HEK293 (cell line): ENCODE data around the gene MMP11.

ENCODE experiments used
- BCL11A ChIP-seq: fragments of 450-650 bp; formaldehyde crosslinking; IDR thresholded peaks from 2 replicates; pipeline ENCODE4 v1.5.1; 2016; ENCODE audit warnings: low read depth, missing biosample characterization, missing genetic modification characterization
- BCL11B ChIP-seq: fragments of 450-650 bp; formaldehyde crosslinking; IDR thresholded peaks from 2 replicates; pipeline ENCODE4 v1.5.1; 2016; ENCODE audit warnings: low read depth, missing biosample characterization, missing genetic modification characterization
- KLF10 ChIP-seq: fragments of 450-650 bp; IDR thresholded peaks from 2 replicates; pipeline ENCODE4 v1.5.1; 2018; ENCODE audit warnings: missing biosample characterization, mild to moderate bottlenecking, missing genetic modification characterization
- KLF7 ChIP-seq: fragments of 450-650 bp; formaldehyde crosslinking; IDR thresholded peaks from 2 replicates; pipeline ENCODE4 v1.5.1; 2016; ENCODE audit warnings: missing biosample characterization, missing genetic modification characterization, borderline replicate concordance
- PATZ1 ChIP-seq: fragments of 450-650 bp; formaldehyde crosslinking; IDR thresholded peaks from 2 replicates; pipeline ENCODE4 v1.5.1; 2016; ENCODE audit warnings: missing biosample characterization, missing genetic modification characterization
- PRDM4 ChIP-seq: fragments of 450-650 bp; formaldehyde crosslinking; IDR thresholded peaks from 2 replicates; pipeline ENCODE4 v1.5.1; 2017; ENCODE audit warnings: missing biosample characterization, missing genetic modification characterization
- SCRT1 ChIP-seq: fragments of 450-650 bp; formaldehyde crosslinking; IDR thresholded peaks from 2 replicates; pipeline ENCODE4 v1.5.1; 2016; ENCODE audit warnings: missing biosample characterization, missing genetic modification characterization, borderline replicate concordance
- TCF7L2 ChIP-seq: IDR thresholded peaks from 2 replicates; pipeline ENCODE4 v1.6.1; 2011; ENCODE audit warnings: low read depth, mild to moderate bottlenecking, inconsistent platforms, low read length, moderate library complexity, borderline replicate concordance
- ZBTB21 ChIP-seq: fragments of 450-650 bp; formaldehyde crosslinking; IDR thresholded peaks from 2 replicates; pipeline ENCODE4 v1.5.1; 2017; ENCODE audit warnings: missing biosample characterization, missing genetic modification characterization
- ZBTB6 ChIP-seq: fragments of 450-650 bp; formaldehyde crosslinking; IDR thresholded peaks from 2 replicates; pipeline ENCODE4 v1.5.1; 2017; ENCODE audit warnings: missing biosample characterization, missing genetic modification characterization
- ZIC2 ChIP-seq: fragments of 450-650 bp; formaldehyde crosslinking; IDR thresholded peaks from 2 replicates; pipeline ENCODE4 v1.5.1; 2016; ENCODE audit warnings: missing biosample characterization, missing genetic modification characterization
- ZNF121 ChIP-seq: fragments of 450-650 bp; formaldehyde crosslinking; IDR thresholded peaks from 2 replicates; pipeline ENCODE4 v1.5.1; 2016; ENCODE audit warnings: missing biosample characterization, missing genetic modification characterization
- ZNF133 ChIP-seq: fragments of 450-650 bp; formaldehyde crosslinking; IDR thresholded peaks from 2 replicates; pipeline ENCODE4 v1.5.1; 2016; ENCODE audit warnings: missing biosample characterization, missing genetic modification characterization
- ZNF174 ChIP-seq: fragments of 450-650 bp; formaldehyde crosslinking; IDR thresholded peaks from 2 replicates; pipeline ENCODE4 v1.5.0; 2017; ENCODE audit warnings: missing biosample characterization, mild to moderate bottlenecking, missing genetic modification characterization
- ZNF19 ChIP-seq: fragments of 450-650 bp; formaldehyde crosslinking; IDR thresholded peaks from 2 replicates; pipeline ENCODE4; 2016; ENCODE audit warnings: missing biosample characterization, missing genetic modification characterization, low read depth
- ZNF214 ChIP-seq: fragments of 450-650 bp; formaldehyde crosslinking; IDR thresholded peaks from 2 replicates; pipeline ENCODE4 v1.5.1; 2017; ENCODE audit warnings: missing biosample characterization, mild to moderate bottlenecking, missing genetic modification characterization, borderline replicate concordance
- ZNF302 ChIP-seq: fragments of 450-650 bp; formaldehyde crosslinking; IDR thresholded peaks from 2 replicates; pipeline ENCODE4 v1.5.1; 2016; ENCODE audit warnings: missing biosample characterization, missing genetic modification characterization, low read depth
- ZNF354C ChIP-seq: fragments of 450-650 bp; formaldehyde crosslinking; IDR thresholded peaks from 2 replicates; pipeline ENCODE4 v1.5.1; 2016; ENCODE audit warnings: missing biosample characterization, missing genetic modification characterization, low read depth, borderline replicate concordance
- ZNF366 ChIP-seq: fragments of 450-650 bp; formaldehyde crosslinking; conservative IDR thresholded peaks from 2 replicates; pipeline ENCODE4 v1.5.1; 2016; ENCODE audit warnings: missing biosample characterization, missing genetic modification characterization
- ZNF530 ChIP-seq: fragments of 450-650 bp; formaldehyde crosslinking; IDR thresholded peaks from 2 replicates; pipeline ENCODE4 v1.5.1; 2016; ENCODE audit warnings: low read depth, missing biosample characterization, missing genetic modification characterization
- ZNF555 ChIP-seq: fragments of 450-650 bp; formaldehyde crosslinking; conservative IDR thresholded peaks from 2 replicates; pipeline ENCODE4 v1.5.1; 2017; ENCODE audit warnings: missing biosample characterization, mild to moderate bottlenecking, missing genetic modification characterization, inconsistent platforms
- ZNF558 ChIP-seq: fragments of 450-650 bp; formaldehyde crosslinking; IDR thresholded peaks from 2 replicates; pipeline ENCODE4 v1.5.1; 2016; ENCODE audit warnings: missing biosample characterization, missing genetic modification characterization
- ZNF560 ChIP-seq: fragments of 450-650 bp; formaldehyde crosslinking; IDR thresholded peaks from 2 replicates; pipeline ENCODE4 v1.5.1; 2017; ENCODE audit warnings: missing biosample characterization, missing genetic modification characterization, borderline replicate concordance
- ZNF571 ChIP-seq: fragments of 450-650 bp; formaldehyde crosslinking; IDR thresholded peaks from 2 replicates; pipeline ENCODE4 v1.5.0; 2017; ENCODE audit warnings: missing biosample characterization, missing genetic modification characterization
- ZNF624 ChIP-seq: fragments of 450-650 bp; formaldehyde crosslinking; IDR thresholded peaks from 2 replicates; pipeline ENCODE4 v1.5.1; 2017; ENCODE audit warnings: missing biosample characterization, missing genetic modification characterization
- ZNF670 ChIP-seq: fragments of 450-650 bp; formaldehyde crosslinking; IDR thresholded peaks from 2 replicates; pipeline ENCODE4 v1.5.1; 2016; ENCODE audit warnings: missing biosample characterization, missing genetic modification characterization, low read depth
- ZNF677 ChIP-seq: fragments of 450-650 bp; IDR thresholded peaks from 2 replicates; pipeline ENCODE4 v1.5.0; 2018; ENCODE audit warnings: missing biosample characterization, mild to moderate bottlenecking, missing genetic modification characterization, moderate library complexity
- ZNF707 ChIP-seq: fragments of 450-650 bp; formaldehyde crosslinking; IDR thresholded peaks from 2 replicates; pipeline ENCODE4 v1.5.1; 2016; ENCODE audit warnings: missing biosample characterization, missing genetic modification characterization
- ZNF837 ChIP-seq: fragments of 450-650 bp; formaldehyde crosslinking; IDR thresholded peaks from 2 replicates; pipeline ENCODE4 v1.5.1; 2016; ENCODE audit warnings: missing biosample characterization, missing genetic modification characterization
- ZNF843 ChIP-seq: fragments of 450-650 bp; formaldehyde crosslinking; IDR thresholded peaks from 2 replicates; pipeline ENCODE4 v1.5.1; 2016; ENCODE audit warnings: missing biosample characterization, missing genetic modification characterization
- ZSCAN4 ChIP-seq: fragments of 450-650 bp; formaldehyde crosslinking; IDR thresholded peaks from 2 replicates; pipeline ENCODE4 v1.5.1; 2017; ENCODE audit warnings: missing biosample characterization, missing genetic modification characterization
- ZSCAN5A ChIP-seq: fragments of 450-650 bp; formaldehyde crosslinking; IDR thresholded peaks from 2 replicates; pipeline ENCODE4 v1.5.1; 2016; ENCODE audit warnings: missing biosample characterization, missing genetic modification characterization

The MMP11 gene

GRCh38 chr22:23767673-23768548 lies 4.7 kb upstream of the MMP11 start, which contains the start of gene CHCHD10 (continued):
- TF ChIP-seq ZNF558 (tag by site-specific recombination) (no peak), ZNF670 (no peak), ZNF560 (tag by site-specific recombination) (no peak), PATZ1 (tag by site-specific recombination) (peak; percentile 89), BCL11A (peak; percentile 41; the same call in 1 of the 2 replicates), ZNF571 (tag by site-specific recombination) (no peak), ZNF707 (tag by site-specific recombination) (no peak), ZNF843 (peak; percentile 30; the same call in 1 of the 2 replicates), ZNF133 (no peak), ZNF302 (no peak), ZNF214 (tag by site-specific recombination) (no peak), ZNF555 (tag by site-specific recombination) (no peak), ZSCAN4 (tag by site-specific recombination) (no peak), ZBTB6 (tag by site-specific recombination) (no peak), ZNF366 (tag by site-specific recombination) (peak; percentile 72), SCRT1 (tag by site-specific recombination) (no peak), PRDM4 (tag by site-specific recombination) (peak; percentile 6; the same call in 1 of the 2 replicates), KLF7 (tag by site-specific recombination) (peak; percentile 63), ZNF121 (tag by site-specific recombination) (no peak), ZNF19 (tag by site-specific recombination) (no peak), ZIC2 (tag by site-specific recombination) (peak; percentile 61), TCF7L2 (no peak), KLF10 (peak; percentile 89), ZSCAN5A (peak; percentile 60; the same call in 1 of the 2 replicates), ZNF677 (tag by site-specific recombination) (no peak), ZNF174 (tag by site-specific recombination) (no peak), ZNF354C (tag by site-specific recombination) (no peak), ZBTB21 (tag by site-specific recombination) (no peak), ZNF624 (tag by site-specific recombination) (no peak), ZNF837 (tag by site-specific recombination) (no peak), BCL11B (tag by site-specific recombination) (peak; percentile 81; the same call in 1 of the 2 replicates), ZNF530 (tag by site-specific recombination) (no peak)
